Measurements from ENCODE around the gene CHIC2. TPM values are rescaled to one million over a fixed set of nuclear protein-coding genes. Genes with fewer than 3 reads are reported as not detected.
A peak's percentile ranks its signal among the peaks of the same experiment; 100 is the strongest.

The CHIC2 gene
- total RNA-seq, 3 donors from 2014 or later, result 22.6 to 27.5 (median 22.9) TPM

DNA sequence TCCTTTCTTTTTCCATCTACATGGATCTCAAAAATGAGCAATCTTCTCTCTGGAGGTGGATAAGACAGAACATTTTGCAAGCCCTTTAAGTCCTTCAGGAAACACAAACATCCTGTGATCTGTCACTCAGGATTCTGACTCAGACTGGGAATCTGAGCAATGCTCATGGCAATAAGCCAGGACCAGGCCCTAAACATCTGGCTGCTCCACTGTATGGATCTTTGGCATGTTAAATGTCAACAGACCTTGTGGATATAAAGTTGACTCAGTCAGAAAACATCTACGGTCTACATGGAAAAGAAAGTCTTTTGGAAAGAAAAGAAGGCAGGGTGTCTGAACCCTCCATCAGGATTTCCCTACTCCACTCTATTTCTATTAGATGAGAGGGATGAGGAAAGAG lies 17.8 kb upstream of the CHIC2 start:
- intact Hi-C loops (cut with DNase I, micrococcal nuclease), result no loop called here
- no peak overlapping the region for H3K4me3 ChIP-seq
- DNase-seq (peak in 2 of 3 donors; percentile 27 to 49), ATAC-seq (peak; percentile 95)
- no peaks in the 10 kb centered on the region for H3K4me1 ChIP-seq (ENCODE audit: low read depth)
- TF ChIP-seq, protein P1, sequence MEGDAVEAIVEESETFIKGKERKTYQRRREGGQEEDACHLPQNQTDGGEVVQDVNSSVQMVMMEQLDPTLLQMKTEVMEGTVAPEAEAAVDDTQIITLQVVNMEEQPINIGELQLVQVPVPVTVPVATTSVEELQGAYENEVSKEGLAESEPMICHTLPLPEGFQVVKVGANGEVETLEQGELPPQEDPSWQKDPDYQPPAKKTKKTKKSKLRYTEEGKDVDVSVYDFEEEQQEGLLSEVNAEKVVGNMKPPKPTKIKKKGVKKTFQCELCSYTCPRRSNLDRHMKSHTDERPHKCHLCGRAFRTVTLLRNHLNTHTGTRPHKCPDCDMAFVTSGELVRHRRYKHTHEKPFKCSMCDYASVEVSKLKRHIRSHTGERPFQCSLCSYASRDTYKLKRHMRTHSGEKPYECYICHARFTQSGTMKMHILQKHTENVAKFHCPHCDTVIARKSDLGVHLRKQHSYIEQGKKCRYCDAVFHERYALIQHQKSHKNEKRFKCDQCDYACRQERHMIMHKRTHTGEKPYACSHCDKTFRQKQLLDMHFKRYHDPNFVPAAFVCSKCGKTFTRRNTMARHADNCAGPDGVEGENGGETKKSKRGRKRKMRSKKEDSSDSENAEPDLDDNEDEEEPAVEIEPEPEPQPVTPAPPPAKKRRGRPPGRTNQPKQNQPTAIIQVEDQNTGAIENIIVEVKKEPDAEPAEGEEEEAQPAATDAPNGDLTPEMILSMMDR (IDR thresholded peaks at IDR 0.05), result no peak
- no peaks in the 10 kb centered on the region for H3K9me3 ChIP-seq
- no peaks in the 10 kb centered on the region for H3K36me3 ChIP-seq (ENCODE audit: low read depth)

DNA sequence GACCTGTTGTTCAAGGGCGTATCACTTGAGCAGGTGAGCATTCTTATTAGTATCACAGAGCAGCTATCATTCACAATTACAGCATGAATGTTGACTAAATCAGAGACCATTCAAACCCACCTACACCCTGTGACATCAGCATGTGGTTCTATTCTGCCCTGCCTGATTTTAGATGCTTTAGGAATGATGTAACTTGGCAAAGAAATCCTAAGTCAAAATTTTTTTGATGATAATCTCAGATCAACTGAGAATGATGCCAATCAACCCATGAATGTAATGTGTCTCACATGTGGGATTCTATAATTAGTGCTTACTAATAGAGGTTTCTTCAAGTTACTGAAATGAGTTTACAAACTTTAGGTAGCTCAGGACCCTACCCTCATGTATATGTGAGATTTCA lies 13.4 kb upstream of the CHIC2 start:
- Histone ChIP-seq H3K4me1 (ENCODE audit: low read depth) (no peaks in the 10 kb centered on the region), H3K36me3 (ENCODE audit: low read depth) (no peaks in the 10 kb centered on the region), H3K9me3 (no peaks in the 10 kb centered on the region), H3K4me3 (no peak overlapping the region)
- DNase-seq, result no peak
- TF ChIP-seq, protein P1 (IDR thresholded peaks at IDR 0.05), result no peak
- intact Hi-C loops (cut with DNase I, micrococcal nuclease), result no loop called here
- ATAC-seq, result no peak

DNA sequence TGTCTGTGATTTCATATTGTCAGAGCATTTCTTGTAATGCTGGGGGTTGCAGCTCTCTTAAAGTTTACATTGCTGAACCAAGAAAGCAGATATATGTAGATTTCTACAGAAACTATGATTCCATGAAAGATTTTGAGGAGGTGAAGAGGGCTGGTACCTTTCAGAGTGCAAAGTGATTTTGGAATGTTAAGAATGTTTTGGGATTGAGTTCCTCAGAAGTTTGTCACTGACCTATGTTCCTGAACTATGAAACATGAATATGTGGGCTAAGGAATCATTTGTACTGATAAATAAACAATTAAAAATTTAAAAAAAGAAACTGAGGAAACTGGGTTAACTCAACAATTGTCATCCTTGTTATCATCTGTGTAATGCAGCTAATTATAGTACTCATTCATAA lies 12.3 kb upstream of the CHIC2 start:
- Histone ChIP-seq H3K4me1 (ENCODE audit: low read depth) (no peaks in the 10 kb centered on the region), H3K9me3 (no peaks in the 10 kb centered on the region), H3K36me3 (ENCODE audit: low read depth) (no peaks in the 10 kb centered on the region), H3K4me3 (no peak overlapping the region)
- intact Hi-C loops (cut with DNase I, micrococcal nuclease), result no loop called here
- DNase-seq, result no peak
- TF ChIP-seq, protein P1 (IDR thresholded peaks at IDR 0.05), result no peak
- no peak for ATAC-seq

DNA sequence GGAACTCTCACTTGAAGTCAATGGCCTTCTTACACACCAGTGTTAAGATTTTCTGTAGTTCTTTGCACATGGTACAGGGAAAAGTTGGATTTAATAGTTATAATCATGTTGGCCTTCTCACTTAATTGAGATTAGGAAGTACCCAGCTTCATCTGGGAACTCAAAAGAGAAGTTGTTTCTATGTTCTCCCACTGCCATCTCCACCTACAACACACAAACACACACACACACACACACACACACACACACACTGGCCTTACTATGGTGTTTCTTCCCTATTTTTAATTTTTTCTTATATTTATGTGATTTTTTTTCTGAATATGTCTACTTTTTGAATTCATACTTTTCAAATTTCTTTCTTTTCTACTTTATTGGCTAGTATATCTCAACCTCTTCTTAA lies 10.0 kb upstream of the CHIC2 start:
- no peaks in the 10 kb centered on the region for H3K36me3 ChIP-seq (ENCODE audit: low read depth)
- no peak for DNase-seq
- intact Hi-C loops (cut with DNase I, micrococcal nuclease), result no loop called here
- H3K9me3 ChIP-seq, result no peaks in the 10 kb centered on the region
- TF ChIP-seq, protein P1 (IDR thresholded peaks at IDR 0.05), result no peak
- no peak overlapping the region for H3K4me3 ChIP-seq
- no peak for ATAC-seq
- no peaks in the 10 kb centered on the region for H3K4me1 ChIP-seq (ENCODE audit: low read depth)

DNA sequence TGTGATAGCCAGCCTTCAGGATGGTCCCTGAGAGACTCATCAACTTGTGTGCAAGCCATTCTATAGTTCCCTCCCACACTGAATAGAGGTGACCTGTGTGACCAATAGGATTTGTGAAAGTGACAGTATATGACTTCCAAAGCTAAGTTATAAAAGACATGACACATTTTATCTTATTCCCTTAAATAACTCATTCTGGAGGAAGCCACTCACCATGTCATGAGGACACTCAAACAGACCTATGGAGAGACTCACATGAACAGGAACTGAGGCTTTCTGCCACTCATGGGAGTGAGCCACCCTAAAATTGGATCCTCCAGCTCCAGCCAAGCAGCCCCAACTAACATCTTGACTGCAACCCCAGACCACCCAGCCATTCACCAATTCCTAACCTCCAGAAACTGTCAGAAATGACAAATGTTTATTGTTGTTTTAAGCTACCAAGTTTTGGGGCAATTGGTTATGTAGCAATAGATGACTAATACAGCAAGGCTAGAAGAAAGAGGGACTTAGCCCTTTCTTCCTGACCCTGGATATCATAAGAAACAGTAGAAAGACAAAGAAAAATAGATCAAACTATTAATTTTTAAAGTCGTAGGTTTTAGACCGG lies 9.0 kb upstream of the CHIC2 start:
- no peaks in the 10 kb centered on the region for H3K4me1 ChIP-seq (ENCODE audit: low read depth)
- H3K36me3 ChIP-seq (ENCODE audit: low read depth), result no peaks in the 10 kb centered on the region
- DNase-seq (no peak), ATAC-seq (no peak)
- intact Hi-C loops (cut with DNase I, micrococcal nuclease), result no loop called here
- H3K4me3 ChIP-seq, result no peak overlapping the region
- no peaks in the 10 kb centered on the region for H3K9me3 ChIP-seq
- TF ChIP-seq, protein P1 (IDR thresholded peaks at IDR 0.05), result no peak

DNA sequence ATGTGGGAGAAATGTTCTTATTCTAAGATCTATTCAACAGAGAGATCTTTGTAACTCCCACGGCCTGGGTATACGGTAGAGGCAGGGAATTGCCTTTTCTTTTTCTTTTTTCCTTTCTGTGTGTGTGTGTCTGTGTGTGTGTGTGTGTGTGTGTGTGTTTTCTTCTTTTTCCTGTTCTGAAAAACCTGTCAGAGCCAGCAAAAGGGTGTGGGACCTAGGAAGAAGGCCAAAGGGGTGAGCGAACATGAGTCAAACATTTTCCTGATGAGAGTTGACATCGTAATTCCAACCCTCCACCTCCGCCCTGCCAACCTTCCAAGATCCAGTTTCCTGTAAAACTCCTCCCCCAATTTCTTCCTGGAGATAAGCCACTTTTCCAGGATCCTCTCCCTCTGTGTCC lies 2.8 kb upstream of the CHIC2 start:
- Histone ChIP-seq H3K9me3 (no peaks in the 10 kb centered on the region), H3K4me1 (ENCODE audit: low read depth) (peaks cover 26% of the 10 kb centered on the region), H3K36me3 (ENCODE audit: low read depth) (no peaks in the 10 kb centered on the region), H3K4me3 (no peak overlapping the region)
- TF ChIP-seq, protein P1 (IDR thresholded peaks at IDR 0.05), result no peak
- ATAC-seq (peak; percentile 69), DNase-seq (peak; percentile 55 to 85 (median 55))
- intact Hi-C loops (cut with DNase I, micrococcal nuclease), result no loop called here
